IPS-15b (cell line): ENCODE data around the gene SEBOX.
A peak's percentile ranks its signal among the peaks of the same experiment; 100 is the strongest.

Source experiments
- H3K27me3 ChIP-seq: one replicate; pipeline ENCODE4 v1.6.1; 2013; ENCODE audit warnings: low read length; ENCODE audit not compliant: control insufficient read depth, insufficient read depth
- H3K36me3 ChIP-seq: one replicate; pipeline ENCODE4 v1.6.1; 2013; ENCODE audit warnings: low read length; ENCODE audit not compliant: control insufficient read depth, insufficient read depth
- H3K4me1 ChIP-seq: one replicate; pipeline ENCODE4 v1.6.1; 2013; ENCODE audit warnings: mild to moderate bottlenecking, low read length; ENCODE audit not compliant: control insufficient read depth, insufficient read depth
- H3K4me3 ChIP-seq: one replicate; pipeline ENCODE4 v1.5.1; 2013; ENCODE audit warnings: low read depth, low read length
- H3K9ac ChIP-seq: one replicate; pipeline ENCODE4 v1.6.1; 2013; ENCODE audit warnings: low read depth, mild to moderate bottlenecking, low read length
- H3K9me3 ChIP-seq: one replicate; pipeline ENCODE4 v1.6.1; 2013; ENCODE audit warnings: mild to moderate bottlenecking, low read length; ENCODE audit not compliant: control insufficient read depth, insufficient read depth

SEBOX gene

DNA sequence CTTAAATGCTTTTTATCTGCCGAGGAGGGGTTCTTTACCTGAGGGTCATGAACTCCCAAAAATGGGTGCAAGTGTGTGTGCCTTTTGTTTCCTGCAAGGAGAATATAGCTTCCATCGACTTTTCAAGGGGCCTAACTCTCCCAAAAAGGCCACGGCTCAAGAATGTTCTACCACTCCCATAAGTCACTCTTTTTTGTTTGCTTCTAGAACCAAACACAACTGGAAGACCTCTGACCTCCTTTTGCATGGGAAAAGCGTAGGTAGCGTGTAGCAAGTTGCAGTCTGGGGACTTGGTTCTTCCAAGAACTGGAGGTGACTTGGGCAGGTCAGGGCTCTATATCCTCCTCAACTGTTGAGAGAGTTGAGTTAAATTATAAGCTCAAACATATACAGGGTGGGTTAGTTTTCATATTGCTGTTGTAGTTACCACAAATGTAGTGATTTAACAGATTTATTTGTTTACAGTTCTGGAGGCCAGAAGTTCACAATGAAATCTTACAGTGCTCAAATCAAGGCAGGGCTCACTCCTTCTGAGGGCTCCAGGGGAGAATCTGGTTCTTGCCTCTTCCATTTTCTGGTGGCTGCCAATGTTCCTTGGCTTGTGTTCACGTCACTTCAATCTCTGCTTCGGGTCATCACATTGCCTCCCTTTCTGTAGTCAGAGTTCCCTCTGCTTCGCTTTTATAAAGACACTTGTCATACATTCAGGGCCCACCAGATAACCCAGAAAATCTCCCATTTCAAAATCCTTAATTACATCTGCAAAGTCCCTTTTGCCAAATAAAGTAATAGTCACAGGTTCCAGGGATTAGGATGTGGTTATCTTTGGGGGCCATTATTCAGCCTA is 44.6 kb downstream of the SEBOX start:
- no peaks in the 10 kb centered on the region for H3K9me3 ChIP-seq
- peaks cover 8% of the 10 kb centered on the region for H3K4me1 ChIP-seq
- H3K27me3 ChIP-seq: peaks cover 6% of the 10 kb centered on the region
- H3K36me3 ChIP-seq: no peaks in the 10 kb centered on the region
- no peak overlapping the region for H3K9ac ChIP-seq
- peak overlapping the region; percentile 92 for H3K4me3 ChIP-seq

- Histone ChIP-seq H3K9me3 (no peaks in the 10 kb centered on the region), H3K4me1 (peaks cover 8% of the 10 kb centered on the region), H3K9ac (peak overlapping the region; percentile 70), H3K36me3 (no peaks in the 10 kb centered on the region), H3K4me3 (peak overlapping the region; percentile 92), H3K27me3 (peaks cover 6% of the 10 kb centered on the region)
These were observed 45.4 kb downstream of the SEBOX start for GRCh38 chr17:28319598-28319935.

DNA sequence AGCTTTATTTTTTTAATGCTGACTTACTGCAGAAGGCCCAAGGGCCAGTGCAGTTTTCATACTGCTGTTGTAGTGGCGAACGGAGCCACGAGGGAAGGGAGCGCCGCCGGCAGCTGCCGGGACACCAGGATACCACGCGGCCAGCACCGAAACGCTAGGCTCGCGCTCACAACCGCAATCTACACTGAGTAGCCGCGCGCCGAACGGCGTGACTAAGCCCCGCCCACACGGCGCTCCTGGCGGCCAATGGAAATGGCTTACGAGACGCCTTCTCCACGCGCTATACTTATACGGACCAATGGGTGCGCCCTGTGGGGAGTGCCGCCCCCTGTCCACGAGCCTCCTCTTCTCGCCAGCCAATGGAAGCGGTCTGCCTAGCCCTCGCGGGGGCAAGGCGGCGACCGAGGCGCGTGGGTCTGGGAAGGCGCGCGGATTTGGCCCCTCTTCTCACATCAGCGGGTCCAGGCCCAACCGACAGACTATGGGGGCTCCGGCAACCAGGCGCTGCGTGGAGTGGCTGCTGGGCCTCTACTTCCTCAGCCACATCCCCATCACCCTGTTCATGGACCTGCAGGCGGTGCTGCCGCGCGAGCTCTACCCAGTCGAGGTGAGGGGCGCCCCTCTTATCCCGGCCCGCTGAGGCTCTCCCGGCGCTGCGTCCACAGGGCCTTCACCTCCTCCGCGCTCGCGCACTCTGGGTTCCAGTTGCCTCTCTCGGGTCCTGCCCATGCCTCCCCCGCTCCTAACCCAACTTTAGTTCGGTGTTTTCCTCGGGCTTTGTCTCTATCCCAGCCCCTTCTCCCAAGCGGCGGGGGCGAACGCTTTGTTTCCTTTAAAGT is 46.0 kb downstream of the SEBOX start, which contains the start of gene TMEM97:
Gene TMEM97 (plus strand): TSS at position 442 of the 839 bp plus-strand sequence. CDS start 40 bp downstream, at position 482.
- Histone ChIP-seq H3K4me1 (peaks cover 8% of the 10 kb centered on the region), H3K9me3 (no peaks in the 10 kb centered on the region), H3K9ac (peak within 1 kb of the TSS; percentile 81), H3K4me3 (peak within 1 kb of the TSS; percentile 92), H3K36me3 (no peaks in the 10 kb centered on the region), H3K27me3 (peaks cover 6% of the 10 kb centered on the region)

- Histone ChIP-seq H3K27me3 (peaks cover 6% of the 10 kb centered on the region), H3K9me3 (no peaks in the 10 kb centered on the region), H3K9ac (peak overlapping the region; percentile 81), H3K4me3 (peak overlapping the region; percentile 92), H3K4me1 (peaks cover 8% of the 10 kb centered on the region), H3K36me3 (no peaks in the 10 kb centered on the region)
These were observed 46.8 kb downstream of the SEBOX start for GRCh38 chr17:28317966-28318758.

GRCh38 chr17:28317099-28317965 is 47.7 kb downstream of the SEBOX start:
- H3K9me3 ChIP-seq: no peaks in the 10 kb centered on the region
- peak overlapping the region; percentile 81 for H3K9ac ChIP-seq
- peaks cover 6% of the 10 kb centered on the region for H3K27me3 ChIP-seq
- H3K36me3 ChIP-seq: no peaks in the 10 kb centered on the region
- H3K4me1 ChIP-seq: peaks cover 6% of the 10 kb centered on the region
- peak overlapping the region; percentile 92 for H3K4me3 ChIP-seq

DNA sequence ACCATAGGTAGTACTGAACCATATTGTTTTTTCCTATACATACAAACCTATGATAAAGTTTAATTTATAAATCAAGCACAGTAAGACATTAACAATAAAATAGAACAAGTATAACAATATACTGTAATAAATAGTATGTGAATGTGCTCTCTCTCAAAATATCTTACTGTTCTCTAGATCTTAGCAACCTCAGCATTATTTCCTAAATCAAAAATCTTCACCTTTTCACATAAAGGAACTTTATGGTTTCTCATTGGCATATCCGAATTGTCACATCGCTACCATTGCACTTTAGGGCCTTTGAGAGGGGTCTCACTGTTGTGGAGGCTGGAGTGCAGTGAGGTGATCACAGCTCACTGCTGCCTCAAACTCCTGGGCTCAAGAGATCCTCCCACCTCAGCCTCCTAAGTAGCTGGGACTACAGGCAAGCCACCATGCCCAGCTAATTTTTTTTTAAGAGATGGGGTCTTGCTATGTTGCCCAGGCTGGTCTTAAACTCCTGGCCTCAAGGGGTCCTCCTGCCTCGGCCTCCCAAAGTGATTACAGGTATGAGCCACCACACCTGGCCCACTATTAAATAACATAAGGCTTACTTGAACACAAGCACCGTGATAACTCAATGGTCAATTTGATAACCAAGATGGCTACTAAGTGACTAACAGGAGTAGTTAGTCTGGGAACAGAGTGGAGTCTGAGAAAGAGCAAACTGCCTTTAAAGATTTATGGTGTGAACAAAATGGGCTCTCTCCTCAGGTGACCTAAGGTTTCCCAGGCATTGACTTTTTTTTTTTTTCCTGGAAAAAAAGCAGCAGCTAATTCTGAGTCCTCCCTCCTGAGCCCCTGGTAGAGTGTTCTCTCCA is 48.9 kb downstream of the SEBOX start:
- Histone ChIP-seq H3K9me3 (no peaks in the 10 kb centered on the region), H3K4me1 (peaks cover 6% of the 10 kb centered on the region), H3K36me3 (no peaks in the 10 kb centered on the region), H3K27me3 (peaks cover 6% of the 10 kb centered on the region), H3K4me3 (no peak overlapping the region), H3K9ac (no peak overlapping the region)

DNA sequence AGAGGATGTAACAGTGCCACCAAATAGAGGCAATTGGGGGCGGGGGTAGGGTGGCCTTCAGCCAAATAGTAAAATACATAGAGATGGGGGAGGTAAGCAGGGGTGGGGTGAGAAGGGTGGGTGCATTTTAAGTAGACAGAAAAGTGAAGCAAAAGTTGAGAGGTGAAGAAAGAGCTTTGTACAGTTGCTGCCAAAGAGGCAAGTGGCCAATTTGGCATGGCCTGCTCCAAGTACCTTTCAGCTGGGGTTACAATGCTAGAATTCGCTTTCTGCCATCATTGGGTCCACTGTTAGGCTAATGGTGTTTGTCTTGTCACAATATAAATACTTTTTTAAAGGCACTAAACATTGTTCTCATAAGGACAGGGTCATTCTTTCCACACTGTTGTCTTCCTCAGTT is 51.2 kb downstream of the SEBOX start:
- no peaks in the 10 kb centered on the region for H3K9me3 ChIP-seq
- no peaks in the 10 kb centered on the region for H3K36me3 ChIP-seq
- H3K4me3 ChIP-seq: no peak overlapping the region
- H3K4me1 ChIP-seq: peaks cover 6% of the 10 kb centered on the region
- peaks cover 6% of the 10 kb centered on the region for H3K27me3 ChIP-seq
- no peak overlapping the region for H3K9ac ChIP-seq
